ENCODE data around the gene INPP5F.

The INPP5F gene, protein sequence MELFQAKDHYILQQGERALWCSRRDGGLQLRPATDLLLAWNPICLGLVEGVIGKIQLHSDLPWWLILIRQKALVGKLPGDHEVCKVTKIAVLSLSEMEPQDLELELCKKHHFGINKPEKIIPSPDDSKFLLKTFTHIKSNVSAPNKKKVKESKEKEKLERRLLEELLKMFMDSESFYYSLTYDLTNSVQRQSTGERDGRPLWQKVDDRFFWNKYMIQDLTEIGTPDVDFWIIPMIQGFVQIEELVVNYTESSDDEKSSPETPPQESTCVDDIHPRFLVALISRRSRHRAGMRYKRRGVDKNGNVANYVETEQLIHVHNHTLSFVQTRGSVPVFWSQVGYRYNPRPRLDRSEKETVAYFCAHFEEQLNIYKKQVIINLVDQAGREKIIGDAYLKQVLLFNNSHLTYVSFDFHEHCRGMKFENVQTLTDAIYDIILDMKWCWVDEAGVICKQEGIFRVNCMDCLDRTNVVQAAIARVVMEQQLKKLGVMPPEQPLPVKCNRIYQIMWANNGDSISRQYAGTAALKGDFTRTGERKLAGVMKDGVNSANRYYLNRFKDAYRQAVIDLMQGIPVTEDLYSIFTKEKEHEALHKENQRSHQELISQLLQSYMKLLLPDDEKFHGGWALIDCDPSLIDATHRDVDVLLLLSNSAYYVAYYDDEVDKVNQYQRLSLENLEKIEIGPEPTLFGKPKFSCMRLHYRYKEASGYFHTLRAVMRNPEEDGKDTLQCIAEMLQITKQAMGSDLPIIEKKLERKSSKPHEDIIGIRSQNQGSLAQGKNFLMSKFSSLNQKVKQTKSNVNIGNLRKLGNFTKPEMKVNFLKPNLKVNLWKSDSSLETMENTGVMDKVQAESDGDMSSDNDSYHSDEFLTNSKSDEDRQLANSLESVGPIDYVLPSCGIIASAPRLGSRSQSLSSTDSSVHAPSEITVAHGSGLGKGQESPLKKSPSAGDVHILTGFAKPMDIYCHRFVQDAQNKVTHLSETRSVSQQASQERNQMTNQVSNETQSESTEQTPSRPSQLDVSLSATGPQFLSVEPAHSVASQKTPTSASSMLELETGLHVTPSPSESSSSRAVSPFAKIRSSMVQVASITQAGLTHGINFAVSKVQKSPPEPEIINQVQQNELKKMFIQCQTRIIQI

DNA sequence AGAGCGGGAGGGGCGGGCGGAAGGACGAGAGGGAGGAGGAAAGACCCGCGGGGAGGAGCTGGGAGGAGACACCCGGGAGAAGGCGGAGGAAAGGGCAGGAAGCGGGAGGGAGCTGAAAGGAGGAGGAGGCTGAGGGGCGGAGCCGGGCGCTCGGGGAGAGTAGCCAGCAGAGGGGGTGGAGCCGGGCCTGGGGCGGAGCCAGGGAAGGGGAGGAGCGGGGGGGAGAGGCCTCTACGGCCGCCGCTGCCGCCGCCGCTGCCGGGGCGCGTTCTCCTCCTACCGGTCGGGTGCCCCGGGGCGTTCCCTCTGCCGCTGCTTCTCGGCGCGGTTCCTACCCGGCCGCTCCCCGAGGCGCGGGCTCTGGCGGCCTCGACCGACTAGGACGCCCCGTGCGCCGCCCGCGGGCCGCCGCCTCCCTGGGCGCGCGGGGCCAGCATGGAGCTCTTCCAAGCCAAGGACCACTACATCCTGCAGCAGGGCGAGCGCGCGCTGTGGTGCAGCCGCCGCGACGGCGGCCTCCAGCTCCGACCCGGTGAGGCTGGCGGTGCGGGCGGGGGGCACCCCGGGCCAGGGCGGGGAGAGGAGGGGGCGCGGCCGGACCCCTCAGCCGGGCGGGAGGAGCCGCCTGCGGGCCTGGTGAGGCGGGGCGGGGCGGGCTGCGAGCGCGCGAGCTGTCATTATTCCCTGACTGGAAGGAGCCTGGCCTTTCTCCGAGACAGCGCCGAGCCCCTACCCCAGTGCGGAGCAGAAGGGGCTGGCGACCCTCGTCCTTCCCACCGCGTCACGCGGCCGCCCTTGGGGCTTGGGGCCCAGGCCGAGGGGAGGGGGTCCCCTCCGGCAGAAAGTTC lies at the start of gene INPP5F:
TSS of gene INPP5F (plus strand) at position 223 of the 848 bp plus-strand sequence. CDS start at position 436, 213 bp downstream.
- TF ChIP-seq, protein P1, sequence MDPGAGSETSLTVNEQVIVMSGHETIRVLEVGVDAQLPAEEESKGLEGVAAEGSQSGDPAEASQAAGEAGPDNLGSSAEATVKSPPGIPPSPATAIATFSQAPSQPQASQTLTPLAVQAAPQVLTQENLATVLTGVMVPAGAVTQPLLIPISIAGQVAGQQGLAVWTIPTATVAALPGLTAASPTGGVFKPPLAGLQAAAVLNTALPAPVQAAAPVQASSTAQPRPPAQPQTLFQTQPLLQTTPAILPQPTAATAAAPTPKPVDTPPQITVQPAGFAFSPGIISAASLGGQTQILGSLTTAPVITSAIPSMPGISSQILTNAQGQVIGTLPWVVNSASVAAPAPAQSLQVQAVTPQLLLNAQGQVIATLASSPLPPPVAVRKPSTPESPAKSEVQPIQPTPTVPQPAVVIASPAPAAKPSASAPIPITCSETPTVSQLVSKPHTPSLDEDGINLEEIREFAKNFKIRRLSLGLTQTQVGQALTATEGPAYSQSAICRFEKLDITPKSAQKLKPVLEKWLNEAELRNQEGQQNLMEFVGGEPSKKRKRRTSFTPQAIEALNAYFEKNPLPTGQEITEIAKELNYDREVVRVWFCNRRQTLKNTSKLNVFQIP (CRISPR knock-in tag; IDR thresholded peaks at IDR 0.05; ENCODE audit: borderline replicate concordance, low read depth), result no peak
- TF ChIP-seq PPARA (CRISPR knock-in tag; IDR thresholded peaks at IDR 0.05; ENCODE audit: borderline replicate concordance) (no peak), TCF4 (CRISPR knock-in tag; IDR thresholded peaks at IDR 0.05; ENCODE audit: borderline replicate concordance) (no peak), ZC3H10 (CRISPR knock-in tag; IDR thresholded peaks at IDR 0.05) (no peak), RARB (CRISPR knock-in tag; IDR thresholded peaks at IDR 0.05) (no peak), ZNF70 (CRISPR knock-in tag; IDR thresholded peaks at IDR 0.05) (no peak), ISL1 (CRISPR knock-in tag; IDR thresholded peaks at IDR 0.05) (no peak), GLIS3 (CRISPR knock-in tag; IDR thresholded peaks at IDR 0.05) (no peak)
- TF ChIP-seq, protein P2, sequence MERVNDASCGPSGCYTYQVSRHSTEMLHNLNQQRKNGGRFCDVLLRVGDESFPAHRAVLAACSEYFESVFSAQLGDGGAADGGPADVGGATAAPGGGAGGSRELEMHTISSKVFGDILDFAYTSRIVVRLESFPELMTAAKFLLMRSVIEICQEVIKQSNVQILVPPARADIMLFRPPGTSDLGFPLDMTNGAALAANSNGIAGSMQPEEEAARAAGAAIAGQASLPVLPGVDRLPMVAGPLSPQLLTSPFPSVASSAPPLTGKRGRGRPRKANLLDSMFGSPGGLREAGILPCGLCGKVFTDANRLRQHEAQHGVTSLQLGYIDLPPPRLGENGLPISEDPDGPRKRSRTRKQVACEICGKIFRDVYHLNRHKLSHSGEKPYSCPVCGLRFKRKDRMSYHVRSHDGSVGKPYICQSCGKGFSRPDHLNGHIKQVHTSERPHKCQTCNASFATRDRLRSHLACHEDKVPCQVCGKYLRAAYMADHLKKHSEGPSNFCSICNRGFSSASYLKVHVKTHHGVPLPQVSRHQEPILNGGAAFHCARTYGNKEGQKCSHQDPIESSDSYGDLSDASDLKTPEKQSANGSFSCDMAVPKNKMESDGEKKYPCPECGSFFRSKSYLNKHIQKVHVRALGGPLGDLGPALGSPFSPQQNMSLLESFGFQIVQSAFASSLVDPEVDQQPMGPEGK (CRISPR knock-in tag; IDR thresholded peaks at IDR 0.05; ENCODE audit: borderline replicate concordance), result no peak
- TF ChIP-seq, protein P3, sequence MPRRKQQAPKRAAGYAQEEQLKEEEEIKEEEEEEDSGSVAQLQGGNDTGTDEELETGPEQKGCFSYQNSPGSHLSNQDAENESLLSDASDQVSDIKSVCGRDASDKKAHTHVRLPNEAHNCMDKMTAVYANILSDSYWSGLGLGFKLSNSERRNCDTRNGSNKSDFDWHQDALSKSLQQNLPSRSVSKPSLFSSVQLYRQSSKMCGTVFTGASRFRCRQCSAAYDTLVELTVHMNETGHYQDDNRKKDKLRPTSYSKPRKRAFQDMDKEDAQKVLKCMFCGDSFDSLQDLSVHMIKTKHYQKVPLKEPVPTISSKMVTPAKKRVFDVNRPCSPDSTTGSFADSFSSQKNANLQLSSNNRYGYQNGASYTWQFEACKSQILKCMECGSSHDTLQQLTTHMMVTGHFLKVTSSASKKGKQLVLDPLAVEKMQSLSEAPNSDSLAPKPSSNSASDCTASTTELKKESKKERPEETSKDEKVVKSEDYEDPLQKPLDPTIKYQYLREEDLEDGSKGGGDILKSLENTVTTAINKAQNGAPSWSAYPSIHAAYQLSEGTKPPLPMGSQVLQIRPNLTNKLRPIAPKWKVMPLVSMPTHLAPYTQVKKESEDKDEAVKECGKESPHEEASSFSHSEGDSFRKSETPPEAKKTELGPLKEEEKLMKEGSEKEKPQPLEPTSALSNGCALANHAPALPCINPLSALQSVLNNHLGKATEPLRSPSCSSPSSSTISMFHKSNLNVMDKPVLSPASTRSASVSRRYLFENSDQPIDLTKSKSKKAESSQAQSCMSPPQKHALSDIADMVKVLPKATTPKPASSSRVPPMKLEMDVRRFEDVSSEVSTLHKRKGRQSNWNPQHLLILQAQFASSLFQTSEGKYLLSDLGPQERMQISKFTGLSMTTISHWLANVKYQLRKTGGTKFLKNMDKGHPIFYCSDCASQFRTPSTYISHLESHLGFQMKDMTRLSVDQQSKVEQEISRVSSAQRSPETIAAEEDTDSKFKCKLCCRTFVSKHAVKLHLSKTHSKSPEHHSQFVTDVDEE (CRISPR knock-in tag; IDR thresholded peaks at IDR 0.05), result no peak
- TF ChIP-seq, protein P4, sequence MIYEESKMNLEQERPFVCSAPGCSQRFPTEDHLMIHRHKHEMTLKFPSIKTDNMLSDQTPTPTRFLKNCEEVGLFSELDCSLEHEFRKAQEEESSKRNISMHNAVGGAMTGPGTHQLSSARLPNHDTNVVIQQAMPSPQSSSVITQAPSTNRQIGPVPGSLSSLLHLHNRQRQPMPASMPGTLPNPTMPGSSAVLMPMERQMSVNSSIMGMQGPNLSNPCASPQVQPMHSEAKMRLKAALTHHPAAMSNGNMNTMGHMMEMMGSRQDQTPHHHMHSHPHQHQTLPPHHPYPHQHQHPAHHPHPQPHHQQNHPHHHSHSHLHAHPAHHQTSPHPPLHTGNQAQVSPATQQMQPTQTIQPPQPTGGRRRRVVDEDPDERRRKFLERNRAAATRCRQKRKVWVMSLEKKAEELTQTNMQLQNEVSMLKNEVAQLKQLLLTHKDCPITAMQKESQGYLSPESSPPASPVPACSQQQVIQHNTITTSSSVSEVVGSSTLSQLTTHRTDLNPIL (CRISPR knock-in tag; IDR thresholded peaks at IDR 0.05; ENCODE audit: low read depth), result no peak
- ATAC-seq, result peak; percentile 93

DNA sequence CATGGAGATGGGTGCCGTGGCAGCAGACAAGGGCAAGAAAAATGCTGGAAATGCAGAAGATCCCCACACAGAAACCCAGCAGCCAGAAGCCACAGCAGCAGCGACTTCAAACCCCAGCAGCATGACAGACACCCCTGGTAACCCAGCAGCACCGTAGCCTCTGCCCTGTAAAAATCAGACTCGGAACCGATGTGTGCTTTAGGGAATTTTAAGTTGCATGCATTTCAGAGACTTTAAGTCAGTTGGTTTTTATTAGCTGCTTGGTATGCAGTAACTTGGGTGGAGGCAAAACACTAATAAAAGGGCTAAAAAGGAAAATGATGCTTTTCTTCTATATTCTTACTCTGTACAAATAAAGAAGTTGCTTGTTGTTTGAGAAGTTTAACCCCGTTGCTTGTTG lies 48.7 kb upstream of the INPP5F start:
- no peak for ATAC-seq
- no peak for TF ChIP-seq ZNF70 (CRISPR knock-in tag; IDR thresholded peaks at IDR 0.05)
- TF ChIP-seq, protein P4 (CRISPR knock-in tag; IDR thresholded peaks at IDR 0.05; ENCODE audit: low read depth), result no peak
- TF ChIP-seq ZFP3 (CRISPR knock-in tag; IDR thresholded peaks at IDR 0.05), result no peak
- no peak for TF ChIP-seq BACH2 (CRISPR knock-in tag; IDR thresholded peaks at IDR 0.05; ENCODE audit: borderline replicate concordance)
- no peak for TF ChIP-seq TCF4 (CRISPR knock-in tag; IDR thresholded peaks at IDR 0.05; ENCODE audit: borderline replicate concordance)
- no peak for TF ChIP-seq GLIS3 (CRISPR knock-in tag; IDR thresholded peaks at IDR 0.05)

Data from SK-N-SH treated with all-trans-retinoic acid at 6 μM for 48 hours (cell line).